Type B pancreatic cell (in vitro differentiated cells): ENCODE results near the gene ZNF385D. TPM values are rescaled to one million over a fixed set of nuclear protein-coding genes. Genes with fewer than 3 reads are reported as not detected.

Experiments used
- DNase-seq: peaks from one replicate; pipeline ENCODE4 v3.0.0; 2021; ENCODE audit warnings: mixed read lengths; ENCODE audit not compliant: unreplicated experiment; ENCODE audit errors: extremely low spot score
- H3K27ac Mint-ChIP-seq: 2 replicates; pipeline ENCODE4 v1.8.0; 2021; ENCODE audit warnings: mild to moderate bottlenecking, mixed read lengths
- H3K27me3 Mint-ChIP-seq: 2 replicates; pipeline ENCODE4 v1.8.0; 2021; ENCODE audit warnings: mixed read lengths
- H3K36me3 Mint-ChIP-seq: 2 replicates; pipeline ENCODE4 v1.8.0; 2021; ENCODE audit warnings: mixed read lengths
- H3K4me1 Mint-ChIP-seq: one replicate; pipeline ENCODE4 v1.8.0; 2021; ENCODE audit warnings: mixed read lengths; ENCODE audit not compliant: unreplicated experiment
- H3K4me3 Mint-ChIP-seq: 2 replicates; pipeline ENCODE4 v1.8.0; 2021; ENCODE audit warnings: mild to moderate bottlenecking, mixed read lengths
- H3K9me3 Mint-ChIP-seq: 2 replicates; pipeline ENCODE4 v1.8.0; 2021; ENCODE audit warnings: mixed read lengths
- CTCF ChIP-seq: fragments of 200-600 bp; sonication (generic); conservative IDR thresholded peaks from 2 replicates; pipeline ENCODE4 v1.5.0; 2021; ENCODE audit warnings: antibody characterized with exemption, mild to moderate bottlenecking
- total RNA-seq: library from RNA; stranded (reverse); gene quantifications from 2 replicates; pipeline ENCODE4 v1.2.1, GENCODE V29; 2021; ENCODE audit warnings: low replicate concordance

ZNF385D gene
- total RNA-seq, 1 donor from 2014 or later: 7.5 TPM

GRCh38 chr3:21785765-21786437, 34.9 kb upstream of the ZNF385D start:
- no peak for TF ChIP-seq CTCF

GRCh38 chr3:21783839-21784238, 32.8 kb upstream of the ZNF385D start:
- peaks cover 3% of the 10 kb centered on the region for H3K9me3 Mint-ChIP-seq
- no peak for DNase-seq
- no peak overlapping the region for H3K4me3 Mint-ChIP-seq
- no peak for TF ChIP-seq CTCF
- no peaks in the 10 kb centered on the region for H3K36me3 Mint-ChIP-seq
- no peak overlapping the region for H3K27ac Mint-ChIP-seq
- H3K27me3 Mint-ChIP-seq: no peaks in the 10 kb centered on the region
- H3K4me1 Mint-ChIP-seq: no peaks in the 10 kb centered on the region

More at GRCh38 chr3:21785765-21786437, 34.9 kb upstream of the ZNF385D start:
- no peaks in the 10 kb centered on the region for H3K27me3 Mint-ChIP-seq
- H3K4me1 Mint-ChIP-seq: no peaks in the 10 kb centered on the region
- no peak for DNase-seq
- H3K4me3 Mint-ChIP-seq: no peak overlapping the region
- H3K9me3 Mint-ChIP-seq: peaks cover 3% of the 10 kb centered on the region
- H3K27ac Mint-ChIP-seq: no peak overlapping the region
- H3K36me3 Mint-ChIP-seq: no peaks in the 10 kb centered on the region

DNA sequence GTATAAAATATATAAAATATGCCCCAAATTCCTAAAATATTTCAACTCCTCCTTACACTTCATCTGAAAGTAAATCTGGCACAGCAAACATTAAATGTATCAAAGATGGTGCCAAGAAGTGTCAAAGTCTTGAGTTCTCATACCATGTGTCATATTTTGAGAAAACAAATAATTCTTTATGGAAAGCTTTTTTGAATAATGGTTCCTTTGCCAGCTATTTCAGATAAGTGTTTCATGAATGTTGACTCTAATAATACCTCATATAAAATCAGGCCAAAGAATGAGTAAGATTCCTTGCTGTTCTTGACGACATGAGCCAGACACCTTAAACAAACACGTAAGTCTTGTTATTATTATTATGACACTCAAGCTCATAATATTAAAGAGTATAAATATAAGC, 30.3 kb upstream of the ZNF385D start:
- no peak for TF ChIP-seq CTCF
- H3K27ac Mint-ChIP-seq: no peak overlapping the region
- DNase-seq: no peak
- no peaks in the 10 kb centered on the region for H3K9me3 Mint-ChIP-seq
- H3K4me3 Mint-ChIP-seq: no peak overlapping the region
- H3K27me3 Mint-ChIP-seq: peaks cover 4% of the 10 kb centered on the region
- no peaks in the 10 kb centered on the region for H3K36me3 Mint-ChIP-seq
- no peaks in the 10 kb centered on the region for H3K4me1 Mint-ChIP-seq

- TF ChIP-seq CTCF: no peak
- Mint-ChIP-seq H3K27ac (no peak overlapping the region), H3K4me1 (no peaks in the 10 kb centered on the region), H3K4me3 (no peak overlapping the region), H3K36me3 (no peaks in the 10 kb centered on the region), H3K9me3 (no peaks in the 10 kb centered on the region), H3K27me3 (peaks cover 4% of the 10 kb centered on the region)
- no peak for DNase-seq
Observed at GRCh38 chr3:21779909-21780308, 28.9 kb upstream of the ZNF385D start.

- H3K4me1 Mint-ChIP-seq: no peaks in the 10 kb centered on the region
- H3K27me3 Mint-ChIP-seq: peaks cover 4% of the 10 kb centered on the region
- no peaks in the 10 kb centered on the region for H3K9me3 Mint-ChIP-seq
- no peak for TF ChIP-seq CTCF
- no peak overlapping the region for H3K4me3 Mint-ChIP-seq
- H3K27ac Mint-ChIP-seq: no peak overlapping the region
- no peaks in the 10 kb centered on the region for H3K36me3 Mint-ChIP-seq
- no peak for DNase-seq
Observed at GRCh38 chr3:21778715-21779114, 27.7 kb upstream of the ZNF385D start.

GRCh38 chr3:21777821-21778220, 26.8 kb upstream of the ZNF385D start:
- peaks cover 4% of the 10 kb centered on the region for H3K27me3 Mint-ChIP-seq
- no peak for DNase-seq
- no peak for TF ChIP-seq CTCF
- no peaks in the 10 kb centered on the region for H3K36me3 Mint-ChIP-seq
- H3K9me3 Mint-ChIP-seq: no peaks in the 10 kb centered on the region
- no peak overlapping the region for H3K27ac Mint-ChIP-seq
- H3K4me1 Mint-ChIP-seq: no peaks in the 10 kb centered on the region
- no peak overlapping the region for H3K4me3 Mint-ChIP-seq
